HepG2 (cell line): ENCODE data around the gene MAPK12. TPM values are rescaled to one million over a fixed set of nuclear protein-coding genes. Genes with fewer than 3 reads are reported as not detected.
A peak's percentile ranks its signal among the peaks of the same experiment; 100 is the strongest.

Experiments used
- CHD2 ChIP-seq: IDR thresholded peaks from 2 replicates; pipeline ENCODE4 v1.6.1; 2011; ENCODE audit warnings: low read depth, low read length, improper control_type of control experiment
- HMG20A ChIP-seq: IDR thresholded peaks from 2 replicates; pipeline ENCODE4 v1.6.1; 2016; ENCODE audit warnings: borderline replicate concordance
- KLF15 ChIP-seq: sonication (generic); formaldehyde crosslinking; IDR thresholded peaks from 2 replicates; pipeline ENCODE4 v1.8.1; 2023; ENCODE audit warnings: borderline replicate concordance, mild to moderate bottlenecking, inconsistent platforms, missing genetic modification reagents, mixed read lengths
- KLF9 ChIP-seq: IDR thresholded peaks from 2 replicates; pipeline ENCODE4 v1.6.1; 2016; ENCODE audit warnings: low read depth
- MED13 ChIP-seq: sonication (generic); formaldehyde crosslinking; IDR thresholded peaks from 2 replicates; pipeline ENCODE4 v1.5.0; 2020; ENCODE audit warnings: missing genetic modification reagents
- SP5 ChIP-seq: IDR thresholded peaks from 2 replicates; pipeline ENCODE4 v1.6.1; 2016; ENCODE audit warnings: low read depth, borderline replicate concordance
- XBP1 ChIP-seq: sonication (generic); formaldehyde crosslinking; IDR thresholded peaks from 2 replicates; pipeline ENCODE4 v1.5.0; 2020; ENCODE audit warnings: missing genetic modification reagents
- ZEB1 ChIP-seq: IDR thresholded peaks from 2 replicates; pipeline ENCODE4 v1.6.1; 2012; ENCODE audit warnings: mild to moderate bottlenecking, low read depth, inconsistent platforms; ENCODE audit not compliant: insufficient replicate concordance
- ZNF513 ChIP-seq: sonication (generic); formaldehyde crosslinking; conservative IDR thresholded peaks from 2 replicates; pipeline ENCODE4 v1.5.0; 2020; ENCODE audit warnings: missing genetic modification reagents
- polyA plus RNA-seq, 8 experiments: library from polyadenylated mRNA; depleted of rRNA in 3 of 8; stranded (reverse) in 7 of 8; unstranded in 1 of 8; fragments of >200 nt; fragmentation: Illumina TruSeq in 4 of 8; extraction: Trizol in 4 of 8; gene quantifications; 2 replicates each; pipeline versions ENCODE4 v1.2.1 to v1.2.3, GENCODE V29; 2011 to 2016; ENCODE audit warnings: low read depth in 4 of 8, missing spikeins in 1 of 8, mixed read lengths in 1 of 8; ENCODE audit not compliant: insufficient read depth in 1 of 8
- total RNA-seq, 5 experiments: library from RNA; depleted of rRNA; stranded (reverse); fragments of >200 nt; fragmentation: Illumina TruSeq; extraction: Trizol; gene quantifications; 2 replicates each; pipeline ENCODE4 v1.2.3, GENCODE V29; 2016; ENCODE audit warnings: low read depth in 1 of 5
- TF ChIP-seq, protein P1 (sequence below): sonication (generic); formaldehyde crosslinking; IDR thresholded peaks from 2 replicates; pipeline ENCODE4 v1.4.0; 2020; ENCODE audit warnings: missing genetic modification reagents, borderline replicate concordance
- TF ChIP-seq, protein P2 (sequence below): sonication (generic); formaldehyde crosslinking; IDR thresholded peaks from 2 replicates; pipeline ENCODE4 v1.4.0; 2020; ENCODE audit warnings: missing genetic modification reagents
- TF ChIP-seq, protein P3 (sequence below): sonication (generic); formaldehyde crosslinking; IDR thresholded peaks from 2 replicates; pipeline ENCODE4 v1.8.0; 2022; ENCODE audit warnings: missing genetic modification reagents, mild to moderate bottlenecking, moderate library complexity, borderline replicate concordance

Gene MAPK12
- total and polyA plus RNA-seq, 2 of the 13 experiments (the other 11 are each of a cell fraction or from before 2014, with no cell fraction given), result 22.2 to 23.3 TPM

DNA sequence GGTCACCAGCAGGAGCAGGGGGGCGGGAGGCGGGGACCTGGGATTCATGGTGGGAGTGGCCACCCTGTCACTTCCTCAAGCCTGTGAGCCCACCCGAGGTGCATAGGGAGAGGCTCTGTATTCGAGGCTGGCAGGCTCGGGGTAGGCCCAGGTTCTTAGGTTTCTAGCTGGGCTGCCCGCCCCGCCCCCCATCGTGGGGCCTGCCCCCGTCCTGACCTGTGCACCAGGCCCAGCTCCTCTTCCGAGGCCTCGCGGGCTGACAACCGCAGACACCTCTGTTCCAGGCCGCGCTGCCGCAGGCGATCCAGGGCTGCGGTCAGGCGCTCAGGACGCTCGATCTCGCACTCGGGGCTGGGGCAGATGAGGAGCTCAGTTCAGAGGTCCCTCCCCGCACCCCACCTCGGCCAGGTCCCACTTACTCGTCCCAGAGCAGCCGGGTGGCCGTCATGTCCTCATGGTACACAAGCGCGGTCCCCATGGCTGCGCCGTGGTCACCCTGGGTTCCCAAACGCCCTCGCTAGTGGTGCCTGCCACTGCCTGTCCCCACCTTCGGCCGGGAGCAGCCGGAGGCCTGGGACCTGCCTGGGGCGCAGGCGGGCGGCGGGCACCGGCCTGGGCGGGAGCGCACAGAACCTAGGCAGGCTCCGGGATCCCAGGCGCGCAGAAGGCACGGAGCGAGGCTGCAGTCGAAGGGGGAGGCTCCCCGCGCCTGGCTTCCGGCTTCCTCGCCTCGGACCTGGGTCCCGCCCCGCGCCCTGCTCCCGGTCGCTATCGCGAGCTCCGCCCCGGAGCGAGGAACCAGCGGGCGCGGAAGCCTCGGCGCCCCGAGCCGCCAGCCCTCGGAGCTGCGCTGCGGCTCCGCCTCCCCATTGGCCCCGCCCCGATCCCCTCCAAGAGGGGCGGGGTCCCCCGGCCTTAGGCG, 10.7 kb downstream of the MAPK12 start, which contains the start of gene HDAC10 (continued):
- peak; percentile 95 for TF ChIP-seq CHD2
- no peak for TF ChIP-seq XBP1
- TF ChIP-seq HMG20A (CRISPR knock-in tag), result no peak
- TF ChIP-seq MED13 (CRISPR knock-in tag), result no peak
- 0 out of 2 replicates have a peak, but pooled peaks have one; percentile 31 for TF ChIP-seq KLF15 (CRISPR knock-in tag)
- no peak for TF ChIP-seq ZNF513 (CRISPR knock-in tag)
- TF ChIP-seq, protein P1, sequence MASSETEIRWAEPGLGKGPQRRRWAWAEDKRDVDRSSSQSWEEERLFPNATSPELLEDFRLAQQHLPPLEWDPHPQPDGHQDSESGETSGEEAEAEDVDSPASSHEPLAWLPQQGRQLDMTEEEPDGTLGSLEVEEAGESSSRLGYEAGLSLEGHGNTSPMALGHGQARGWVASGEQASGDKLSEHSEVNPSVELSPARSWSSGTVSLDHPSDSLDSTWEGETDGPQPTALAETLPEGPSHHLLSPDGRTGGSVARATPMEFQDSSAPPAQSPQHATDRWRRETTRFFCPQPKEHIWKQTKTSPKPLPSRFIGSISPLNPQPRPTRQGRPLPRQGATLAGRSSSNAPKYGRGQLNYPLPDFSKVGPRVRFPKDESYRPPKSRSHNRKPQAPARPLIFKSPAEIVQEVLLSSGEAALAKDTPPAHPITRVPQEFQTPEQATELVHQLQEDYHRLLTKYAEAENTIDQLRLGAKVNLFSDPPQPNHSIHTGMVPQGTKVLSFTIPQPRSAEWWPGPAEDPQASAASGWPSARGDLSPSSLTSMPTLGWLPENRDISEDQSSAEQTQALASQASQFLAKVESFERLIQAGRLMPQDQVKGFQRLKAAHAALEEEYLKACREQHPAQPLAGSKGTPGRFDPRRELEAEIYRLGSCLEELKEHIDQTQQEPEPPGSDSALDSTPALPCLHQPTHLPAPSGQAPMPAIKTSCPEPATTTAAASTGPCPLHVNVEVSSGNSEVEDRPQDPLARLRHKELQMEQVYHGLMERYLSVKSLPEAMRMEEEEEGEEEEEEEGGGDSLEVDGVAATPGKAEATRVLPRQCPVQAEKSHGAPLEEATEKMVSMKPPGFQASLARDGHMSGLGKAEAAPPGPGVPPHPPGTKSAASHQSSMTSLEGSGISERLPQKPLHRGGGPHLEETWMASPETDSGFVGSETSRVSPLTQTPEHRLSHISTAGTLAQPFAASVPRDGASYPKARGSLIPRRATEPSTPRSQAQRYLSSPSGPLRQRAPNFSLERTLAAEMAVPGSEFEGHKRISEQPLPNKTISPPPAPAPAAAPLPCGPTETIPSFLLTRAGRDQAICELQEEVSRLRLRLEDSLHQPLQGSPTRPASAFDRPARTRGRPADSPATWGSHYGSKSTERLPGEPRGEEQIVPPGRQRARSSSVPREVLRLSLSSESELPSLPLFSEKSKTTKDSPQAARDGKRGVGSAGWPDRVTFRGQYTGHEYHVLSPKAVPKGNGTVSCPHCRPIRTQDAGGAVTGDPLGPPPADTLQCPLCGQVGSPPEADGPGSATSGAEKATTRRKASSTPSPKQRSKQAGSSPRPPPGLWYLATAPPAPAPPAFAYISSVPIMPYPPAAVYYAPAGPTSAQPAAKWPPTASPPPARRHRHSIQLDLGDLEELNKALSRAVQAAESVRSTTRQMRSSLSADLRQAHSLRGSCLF (CRISPR knock-in tag), result no peak
- TF ChIP-seq, protein P2, sequence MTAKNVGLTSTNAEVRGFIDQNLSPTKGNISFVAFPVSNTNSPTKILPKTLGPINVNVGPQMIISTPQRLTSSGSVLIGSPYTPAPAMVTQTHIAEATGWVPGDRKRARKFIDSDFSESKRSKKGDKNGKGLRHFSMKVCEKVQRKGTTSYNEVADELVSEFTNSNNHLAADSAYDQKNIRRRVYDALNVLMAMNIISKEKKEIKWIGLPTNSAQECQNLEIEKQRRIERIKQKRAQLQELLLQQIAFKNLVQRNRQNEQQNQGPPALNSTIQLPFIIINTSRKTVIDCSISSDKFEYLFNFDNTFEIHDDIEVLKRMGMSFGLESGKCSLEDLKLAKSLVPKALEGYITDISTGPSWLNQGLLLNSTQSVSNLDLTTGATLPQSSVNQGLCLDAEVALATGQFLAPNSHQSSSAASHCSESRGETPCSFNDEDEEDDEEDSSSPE, result peak; percentile 61; the same call in 1 of the 2 replicates
- TF ChIP-seq SP5 (CRISPR knock-in tag), result peak; percentile 46; the same call in 1 of the 2 replicates
- no peak for TF ChIP-seq KLF9 (CRISPR knock-in tag)
- TF ChIP-seq ZEB1, result no peak
- TF ChIP-seq, protein P3, sequence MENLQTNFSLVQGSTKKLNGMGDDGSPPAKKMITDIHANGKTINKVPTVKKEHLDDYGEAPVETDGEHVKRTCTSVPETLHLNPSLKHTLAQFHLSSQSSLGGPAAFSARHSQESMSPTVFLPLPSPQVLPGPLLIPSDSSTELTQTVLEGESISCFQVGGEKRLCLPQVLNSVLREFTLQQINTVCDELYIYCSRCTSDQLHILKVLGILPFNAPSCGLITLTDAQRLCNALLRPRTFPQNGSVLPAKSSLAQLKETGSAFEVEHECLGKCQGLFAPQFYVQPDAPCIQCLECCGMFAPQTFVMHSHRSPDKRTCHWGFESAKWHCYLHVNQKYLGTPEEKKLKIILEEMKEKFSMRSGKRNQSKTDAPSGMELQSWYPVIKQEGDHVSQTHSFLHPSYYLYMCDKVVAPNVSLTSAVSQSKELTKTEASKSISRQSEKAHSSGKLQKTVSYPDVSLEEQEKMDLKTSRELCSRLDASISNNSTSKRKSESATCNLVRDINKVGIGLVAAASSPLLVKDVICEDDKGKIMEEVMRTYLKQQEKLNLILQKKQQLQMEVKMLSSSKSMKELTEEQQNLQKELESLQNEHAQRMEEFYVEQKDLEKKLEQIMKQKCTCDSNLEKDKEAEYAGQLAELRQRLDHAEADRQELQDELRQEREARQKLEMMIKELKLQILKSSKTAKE (CRISPR knock-in tag), result no peak
